HEK293 (cell line): Measurements from ENCODE around the gene LRCH4.

ENCODE experiments used
- CTCF ChIA-PET: fragments of 350-600 bp; formaldehyde crosslinking; extraction: SDS; loops from one replicate; lab custom pipeline; 2021; ENCODE audit warnings: antibody characterized with exemption; lab: Yijun Ruan, JAX
- POLR2A ChIA-PET: fragments of 300-600 bp; formaldehyde crosslinking; extraction: SDS; loops from one replicate; lab custom pipeline; 2020; ENCODE audit warnings: antibody characterized with exemption, inconsistent platforms; lab: Yijun Ruan, JAX
- H3K27ac ChIP-seq: fragments of 200-500 bp; sonication (Bioruptor generic); 2 replicates; pipeline ENCODE4 v1.5.1; 2014; ENCODE audit warnings: low read depth, low read length, control low read depth, inconsistent platforms; ENCODE audit errors: extremely low read depth
- H3K36me3 ChIP-seq, 2 experiments: fragments of 200-500 bp in 1 of 2; sonication (Bioruptor generic) in 1 of 2; 1 replicate in 1 of 2; 2 replicates in 1 of 2; pipeline ENCODE4 v1.5.1; 2014 to 2017; ENCODE audit warnings: inconsistent platforms in 2 of 2, low read length in 2 of 2; ENCODE audit not compliant: control insufficient read depth in 2 of 2, insufficient read depth in 1 of 2
- H3K4me1 ChIP-seq: fragments of 200-500 bp; sonication (Bioruptor generic); 2 replicates; pipeline ENCODE4 v1.5.1; 2014; ENCODE audit warnings: mild to moderate bottlenecking, low read length, inconsistent platforms; ENCODE audit not compliant: control insufficient read depth, insufficient read depth
- H3K4me3 ChIP-seq: 2 replicates; pipeline ENCODE4 v1.5.1; 2011; ENCODE audit warnings: low read depth, mild to moderate bottlenecking, control low read depth, low read length, moderate library complexity
- H3K9me3 ChIP-seq: fragments of 200-500 bp; sonication (Bioruptor generic); 2 replicates; pipeline ENCODE4 v1.5.1; 2014; ENCODE audit warnings: low read depth, low read length, inconsistent platforms; ENCODE audit not compliant: control insufficient read depth, insufficient read depth
- CTCF ChIP-seq: fragments of 450-650 bp; formaldehyde crosslinking; IDR thresholded peaks from 2 replicates; pipeline ENCODE4 v1.5.1; 2016; ENCODE audit warnings: missing biosample characterization, missing genetic modification characterization
- EGR2 ChIP-seq: fragments of 450-650 bp; formaldehyde crosslinking; IDR thresholded peaks from 2 replicates; pipeline ENCODE4 v1.5.1; 2016; ENCODE audit warnings: low read depth, missing biosample characterization, missing genetic modification characterization
- KLF17 ChIP-seq: fragments of 450-650 bp; formaldehyde crosslinking; IDR thresholded peaks from 2 replicates; pipeline ENCODE4 v1.5.1; 2016; ENCODE audit warnings: missing biosample characterization, missing genetic modification characterization
- KLF9 ChIP-seq: fragments of 450-650 bp; formaldehyde crosslinking; IDR thresholded peaks from 2 replicates; pipeline ENCODE4 v1.5.1; 2016; ENCODE audit warnings: missing biosample characterization, missing genetic modification characterization, low read depth
- PRDM1 ChIP-seq: fragments of 450-650 bp; formaldehyde crosslinking; IDR thresholded peaks from 2 replicates; pipeline ENCODE4; 2016; ENCODE audit warnings: missing biosample characterization, missing genetic modification characterization
- SP3 ChIP-seq: fragments of 450-650 bp; formaldehyde crosslinking; IDR thresholded peaks from 2 replicates; pipeline ENCODE4 v1.5.1; 2016; ENCODE audit warnings: missing biosample characterization, missing genetic modification characterization
- ZBTB17 ChIP-seq: fragments of 450-650 bp; formaldehyde crosslinking; IDR thresholded peaks from 2 replicates; pipeline ENCODE4 v1.5.1; 2016; ENCODE audit warnings: missing biosample characterization, missing genetic modification characterization
- ZBTB21 ChIP-seq: fragments of 450-650 bp; formaldehyde crosslinking; IDR thresholded peaks from 2 replicates; pipeline ENCODE4 v1.5.1; 2017; ENCODE audit warnings: missing biosample characterization, missing genetic modification characterization
- ZBTB48 ChIP-seq: fragments of 450-650 bp; formaldehyde crosslinking; IDR thresholded peaks from 2 replicates; pipeline ENCODE4 v1.5.1; 2016; ENCODE audit warnings: missing biosample characterization, missing genetic modification characterization
- ZFHX2 ChIP-seq: fragments of 450-650 bp; formaldehyde crosslinking; conservative IDR thresholded peaks from 2 replicates; pipeline ENCODE4 v1.5.1; 2016; ENCODE audit warnings: missing biosample characterization, missing genetic modification characterization
- ZIC2 ChIP-seq: fragments of 450-650 bp; formaldehyde crosslinking; IDR thresholded peaks from 2 replicates; pipeline ENCODE4 v1.5.1; 2016; ENCODE audit warnings: missing biosample characterization, missing genetic modification characterization
- ZNF169 ChIP-seq: fragments of 450-650 bp; formaldehyde crosslinking; IDR thresholded peaks from 2 replicates; pipeline ENCODE4 v1.5.1; 2016; ENCODE audit warnings: missing biosample characterization, missing genetic modification characterization
- ZNF2 ChIP-seq: fragments of 450-650 bp; formaldehyde crosslinking; IDR thresholded peaks from 2 replicates; pipeline ENCODE4 v1.5.1; 2016; ENCODE audit warnings: missing biosample characterization, missing genetic modification characterization
- ZNF239 ChIP-seq: fragments of 450-650 bp; formaldehyde crosslinking; IDR thresholded peaks from 2 replicates; pipeline ENCODE4 v1.5.1; 2016; ENCODE audit warnings: missing biosample characterization, missing genetic modification characterization
- ZNF280D ChIP-seq: fragments of 450-650 bp; formaldehyde crosslinking; IDR thresholded peaks from 2 replicates; pipeline ENCODE4 v1.5.1; 2016; ENCODE audit warnings: missing biosample characterization, missing genetic modification characterization
- ZNF366 ChIP-seq: fragments of 450-650 bp; formaldehyde crosslinking; conservative IDR thresholded peaks from 2 replicates; pipeline ENCODE4 v1.5.1; 2016; ENCODE audit warnings: missing biosample characterization, missing genetic modification characterization
- ZNF394 ChIP-seq: fragments of 450-650 bp; formaldehyde crosslinking; IDR thresholded peaks from 2 replicates; pipeline ENCODE4 v1.5.1; 2016; ENCODE audit warnings: missing biosample characterization, missing genetic modification characterization, mild to moderate bottlenecking, moderate library complexity, borderline replicate concordance
- ZNF473 ChIP-seq: fragments of 450-650 bp; formaldehyde crosslinking; IDR thresholded peaks from 2 replicates; pipeline ENCODE4 v1.5.1; 2017; ENCODE audit warnings: missing biosample characterization, missing genetic modification characterization
- ZNF501 ChIP-seq: fragments of 450-650 bp; formaldehyde crosslinking; IDR thresholded peaks from 2 replicates; pipeline ENCODE4 v1.5.1; 2016; ENCODE audit warnings: missing biosample characterization, missing genetic modification characterization
- ZNF623 ChIP-seq: fragments of 450-650 bp; formaldehyde crosslinking; IDR thresholded peaks from 2 replicates; pipeline ENCODE4 v1.5.1; 2016; ENCODE audit warnings: missing biosample characterization, missing genetic modification characterization
- ZNF654 ChIP-seq: fragments of 450-650 bp; formaldehyde crosslinking; IDR thresholded peaks from 2 replicates; pipeline ENCODE4 v1.5.1; 2016; ENCODE audit warnings: low read depth, missing biosample characterization, missing genetic modification characterization
- ZNF664 ChIP-seq: fragments of 450-650 bp; formaldehyde crosslinking; IDR thresholded peaks from 2 replicates; pipeline ENCODE4 v1.5.1; 2016; ENCODE audit warnings: missing biosample characterization, missing genetic modification characterization
- ZNF692 ChIP-seq: fragments of 450-650 bp; formaldehyde crosslinking; IDR thresholded peaks from 2 replicates; pipeline ENCODE4 v1.5.1; 2016; ENCODE audit warnings: missing biosample characterization, missing genetic modification characterization
- ZXDB ChIP-seq: fragments of 450-650 bp; formaldehyde crosslinking; IDR thresholded peaks from 2 replicates; pipeline ENCODE4 v1.5.1; 2016; ENCODE audit warnings: missing biosample characterization, missing genetic modification characterization

Gene LRCH4

GRCh38 chr7:100588438-100588837, 2.5 kb upstream of the LRCH4 start:
- POLR2A ChIA-PET: interaction anchor here (0.6 to 1.5 kb wide), 5 partner anchors 15 to 286 kb away, joined by 3 to 5 read pairs (median 3); partner anchors contain the start of genes MOSPD3, SRRT and ZCWPW1
- no peak overlapping the region for H3K27ac ChIP-seq
- CTCF ChIA-PET: interaction anchor here (0.5 to 1.7 kb wide), 11 partner anchors 11 to 166 kb away, joined by 3 to 9 read pairs (median 4); no protein-coding TSS in a partner anchor

GRCh38 chr7:100586266-100587025, 517 bp upstream of the LRCH4 start, which contains the start of gene FBXO24:
Gene FBXO24, plus strand, starts transcription at chr7:100586328. Its CDS starts 298 bp downstream, at chr7:100586626.
- H3K27ac ChIP-seq: peak within 1 kb of the TSS; percentile 73
- peaks cover 0 to 11% of the 10 kb centered on the region in 2 experiments; a peak in 1 of 3 replicates for H3K36me3 ChIP-seq
- H3K4me3 ChIP-seq: peak within 1 kb of the TSS; percentile 90
- no peaks in the 10 kb centered on the region for H3K9me3 ChIP-seq
- H3K4me1 ChIP-seq: peaks cover 12% of the 10 kb centered on the region
- CTCF ChIA-PET: interaction anchor here (0.6 to 4.2 kb wide), 16 partner anchors 17 to 266 kb away, joined by 3 to 25 read pairs (median 4); partner anchors contain the start of genes AGFG2 and SLC12A9
- POLR2A ChIA-PET: interaction anchor here (0.6 to 3.7 kb wide), 71 partner anchors 9 to 631 kb away, joined by 3 to 91 read pairs (median 5); partner anchors contain the start of genes ACTL6B, AGFG2, AP4M1 and GIGYF1
- no peak for TF ChIP-seq ZNF169
- peak; percentile 98 for TF ChIP-seq SP3 (tag by site-specific recombination)
- TF ChIP-seq KLF17: 0 out of 2 replicates have a peak, but pooled peaks have one; percentile 13
- TF ChIP-seq ZNF501 (tag by site-specific recombination): 0 out of 2 replicates have a peak, but pooled peaks have one; percentile 20
- TF ChIP-seq ZNF664: no peak
- TF ChIP-seq ZNF366 (tag by site-specific recombination): no peak
- TF ChIP-seq KLF9 (tag by site-specific recombination): no peak
- peak; percentile 94 for TF ChIP-seq ZXDB (tag by site-specific recombination)
- peak; percentile 54 for TF ChIP-seq ZBTB17 (tag by site-specific recombination)
- no peak for TF ChIP-seq ZNF280D (tag by site-specific recombination)
- no peak for TF ChIP-seq ZNF692 (tag by site-specific recombination)
- TF ChIP-seq ZNF473 (tag by site-specific recombination): no peak
- no peak for TF ChIP-seq ZNF394 (tag by site-specific recombination)
- no peak for TF ChIP-seq ZBTB21 (tag by site-specific recombination)
- peak; percentile 55 for TF ChIP-seq ZIC2 (tag by site-specific recombination)
- TF ChIP-seq ZNF654 (tag by site-specific recombination): no peak
- TF ChIP-seq ZFHX2: no peak; the same call in none of the 2 replicates
- TF ChIP-seq EGR2 (tag by site-specific recombination): peak; percentile 10; the same call in 1 of the 2 replicates
- no peak for TF ChIP-seq ZNF623
- TF ChIP-seq ZNF2 (tag by site-specific recombination): no peak; the same call in 1 of the 2 replicates
- peak; percentile 96 for TF ChIP-seq ZBTB48 (tag by site-specific recombination)

More at GRCh38 chr7:100588438-100588837, 2.5 kb upstream of the LRCH4 start:
- Histone ChIP-seq H3K4me3 (no peak overlapping the region), H3K9me3 (no peaks in the 10 kb centered on the region), H3K36me3 (no peaks in the 10 kb centered on the region), H3K4me1 (peaks cover 12% of the 10 kb centered on the region)
- TF ChIP-seq PRDM1 (tag by site-specific recombination) (peak; percentile 28; the same call in 1 of the 2 replicates), CTCF (tag by site-specific recombination) (peak; percentile 27; the same call in 1 of the 2 replicates), ZNF239 (tag by site-specific recombination) (no peak)
